Body of pancreas (tissue), 4 donors: ENCODE measurements around the gene IGF1R. TPM values are rescaled to one million over a fixed set of nuclear protein-coding genes. Genes with fewer than 3 reads are reported as not detected.

Experiments
- ATAC-seq: fragments of 150-250 bp; one replicate; pipeline ENCODE4 v1.9.1; 2016
- DNase-seq, 4 donors: peaks; one replicate each; pipeline ENCODE4 v3.0.0-alpha.2; 2019
- H3K27ac ChIP-seq, 4 donors: fragments of 200-600 bp; sonication (generic); 1 replicate in 3 of 4; 2 replicates in 1 of 4; pipeline versions ENCODE4 v1.5.1 to v1.6.1; 2016 to 2019; ENCODE audit warnings: mild to moderate bottlenecking in 1 of 4, mixed read lengths in 1 of 4, moderate library complexity in 1 of 4
- H3K27me3 ChIP-seq, 2 donors: fragments of 200-600 bp; sonication (generic); one replicate each; pipeline ENCODE4 v1.6.0; 2016; ENCODE audit warnings: mild to moderate bottlenecking in 1 of 2
- H3K36me3 ChIP-seq, 2 donors: fragments of 200-600 bp; sonication (generic); replicated peaks in 1 of 2; 2 replicates each; pipeline ENCODE4 v1.5.1; 2016; ENCODE audit warnings: low read depth in 2 of 2; ENCODE audit not compliant: insufficient read depth in 1 of 2
- H3K4me1 ChIP-seq: fragments of 200-600 bp; sonication (generic); one replicate; pipeline ENCODE4 v1.6.0; 2016
- H3K4me3 ChIP-seq, 2 donors: fragments of 200-600 bp; sonication (generic); 1 replicate in 1 of 2; 2 replicates in 1 of 2; pipeline ENCODE4 v1.5.1; 2016 to 2019
- H3K9me3 ChIP-seq, 3 donors: fragments of 200-600 bp; sonication (generic); 1 replicate in 2 of 3; 2 replicates in 1 of 3; pipeline ENCODE4 v1.5.1; 2016
- CTCF ChIP-seq, 7 experiments: fragments of 450-650 bp in 4 of 7; fragments of 200-600 bp in 3 of 7; sonication (generic) in 3 of 7; IDR thresholded peaks; one replicate each; pipeline ENCODE4 v1.5.1; 2016 to 2019; ENCODE audit warnings: antibody characterized with exemption in 7 of 7
- POLR2A ChIP-seq, 3 donors: fragments of 450-650 bp; IDR thresholded peaks; one replicate each; pipeline ENCODE4 v1.6.1; 2016; ENCODE audit warnings: antibody characterized with exemption in 3 of 3, mild to moderate bottlenecking in 2 of 3
- WGBS, 2 donors: methylation state at CpG; one replicate each; pipeline ENCODE4 v1.1.5; 2017; 5-methylcytosine and 5-hydroxymethylcytosine counted together
- intact Hi-C: fragments of 100-400 bp; cut with DNase I; formaldehyde crosslinking; loops from one replicate; pipeline ENCODE4 v1.15.1; 2023
- total RNA-seq, 2 donors: library from RNA; depleted of rRNA; stranded (reverse); fragments of >200 nt; gene quantifications; one replicate each; pipeline ENCODE4 v1.1.0, GENCODE V29; 2016

The IGF1R gene
- total RNA-seq, 2 donors from 2014 or later, result 34.8 to 55.7 TPM

GRCh38 chr15:98735304-98735703 is 87.0 kb downstream of the IGF1R start:
- H3K36me3 ChIP-seq, result no peaks in the 10 kb centered on the region
- H3K27ac ChIP-seq, result no peak overlapping the region
- peaks cover 56% of the 10 kb centered on the region for H3K4me1 ChIP-seq
- WGBS, 2 donors, result 95 to 96% methylated on average over 4 of the region's 4 CpGs
- intact Hi-C loops, result no loop called here
- TF ChIP-seq POLR2A (IDR thresholded peaks at IDR 0.05), result no peak
- TF ChIP-seq CTCF (IDR thresholded peaks at IDR 0.05), result no peak
- no peaks in the 10 kb centered on the region for H3K9me3 ChIP-seq
- no peak for ATAC-seq
- DNase-seq, result no peak
- H3K27me3 ChIP-seq, result no peaks in the 10 kb centered on the region
- H3K4me3 ChIP-seq, result no peak overlapping the region

GRCh38 chr15:98735895-98736617 is 87.7 kb downstream of the IGF1R start:
- Histone ChIP-seq H3K9me3 (no peaks in the 10 kb centered on the region), H3K4me3 (no peak overlapping the region), H3K4me1 (peaks cover 49% of the 10 kb centered on the region), H3K27ac (no peak overlapping the region), H3K36me3 (no peaks in the 10 kb centered on the region), H3K27me3 (no peaks in the 10 kb centered on the region)
- ATAC-seq (no peak), DNase-seq (no peak)
- intact Hi-C loops, result no loop called here
- WGBS, 2 donors, result 63 to 73% methylated on average over 4 of the region's 4 CpGs
- TF ChIP-seq POLR2A (IDR thresholded peaks at IDR 0.05), result no peak
- no peak for TF ChIP-seq CTCF (IDR thresholded peaks at IDR 0.05)

GRCh38 chr15:98737159-98737558 is 88.8 kb downstream of the IGF1R start:
- no peaks in the 10 kb centered on the region for H3K36me3 ChIP-seq
- ATAC-seq (no peak), DNase-seq (no peak)
- no peaks in the 10 kb centered on the region for H3K27me3 ChIP-seq
- no peak overlapping the region for H3K27ac ChIP-seq
- peaks cover 38% of the 10 kb centered on the region for H3K4me1 ChIP-seq
- no peak for TF ChIP-seq CTCF (IDR thresholded peaks at IDR 0.05)
- no peaks in the 10 kb centered on the region for H3K9me3 ChIP-seq
- intact Hi-C loops, result no loop called here
- no peak overlapping the region for H3K4me3 ChIP-seq
- WGBS, 2 donors, result 88 to 93% methylated on average over 5 to 6 of the region's 6 CpGs

GRCh38 chr15:98737721-98738120 is 89.4 kb downstream of the IGF1R start:
- TF ChIP-seq POLR2A (IDR thresholded peaks at IDR 0.05) (no peak), CTCF (IDR thresholded peaks at IDR 0.05) (no peak)
- Histone ChIP-seq H3K27ac (no peak overlapping the region), H3K4me1 (peaks cover 38% of the 10 kb centered on the region), H3K4me3 (no peak overlapping the region), H3K27me3 (no peaks in the 10 kb centered on the region), H3K36me3 (no peaks in the 10 kb centered on the region), H3K9me3 (no peaks in the 10 kb centered on the region)
- intact Hi-C loops, result no loop called here
- WGBS, 2 donors, result 84 to 89% methylated on average over 5 to 7 of the region's 7 CpGs
- ATAC-seq, result no peak
- no peak for DNase-seq
